Measurements from ENCODE around the gene KIAA1549.

DNA sequence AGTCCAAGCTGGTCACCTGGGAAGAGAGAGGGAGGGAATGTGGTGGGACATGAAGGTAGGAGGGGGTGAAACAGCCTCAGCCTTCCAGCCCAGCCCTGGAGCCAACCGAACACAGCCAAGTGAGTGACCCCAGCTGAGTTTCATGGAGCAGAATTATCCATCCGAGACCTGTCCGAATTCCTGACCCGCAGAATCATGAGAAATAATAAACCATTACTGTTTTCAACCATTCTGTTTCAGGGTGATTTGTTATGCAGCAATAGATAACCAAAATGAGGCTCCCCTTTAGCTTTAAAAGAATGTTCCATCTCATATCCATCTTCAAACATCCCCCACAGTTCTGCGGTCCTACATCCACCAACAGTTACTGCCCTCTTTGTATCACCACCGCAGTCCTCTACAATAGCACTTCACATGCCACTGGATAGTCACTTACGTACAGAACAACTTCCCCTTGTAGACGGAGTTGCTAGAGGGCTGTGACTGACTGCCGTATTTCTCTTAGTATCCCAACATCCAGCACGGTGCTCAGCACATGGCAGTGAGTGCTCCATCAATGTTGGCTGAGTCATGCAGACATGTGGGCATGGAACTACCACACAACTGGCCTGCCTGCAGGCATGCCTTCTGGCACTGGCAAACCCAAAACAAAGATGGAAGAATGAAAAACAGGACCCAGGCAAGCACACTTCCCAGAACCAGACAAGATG, 18.5 kb downstream of the KIAA1549 start:
- TF ChIP-seq HCFC1 (IDR thresholded peaks at IDR 0.05; ENCODE audit: low read length) (no peak), EZH2 (IDR thresholded peaks at IDR 0.05; ENCODE audit: borderline replicate concordance, control insufficient read depth, low read depth, low read length) (no peak)
- TF ChIP-seq, protein P1, sequence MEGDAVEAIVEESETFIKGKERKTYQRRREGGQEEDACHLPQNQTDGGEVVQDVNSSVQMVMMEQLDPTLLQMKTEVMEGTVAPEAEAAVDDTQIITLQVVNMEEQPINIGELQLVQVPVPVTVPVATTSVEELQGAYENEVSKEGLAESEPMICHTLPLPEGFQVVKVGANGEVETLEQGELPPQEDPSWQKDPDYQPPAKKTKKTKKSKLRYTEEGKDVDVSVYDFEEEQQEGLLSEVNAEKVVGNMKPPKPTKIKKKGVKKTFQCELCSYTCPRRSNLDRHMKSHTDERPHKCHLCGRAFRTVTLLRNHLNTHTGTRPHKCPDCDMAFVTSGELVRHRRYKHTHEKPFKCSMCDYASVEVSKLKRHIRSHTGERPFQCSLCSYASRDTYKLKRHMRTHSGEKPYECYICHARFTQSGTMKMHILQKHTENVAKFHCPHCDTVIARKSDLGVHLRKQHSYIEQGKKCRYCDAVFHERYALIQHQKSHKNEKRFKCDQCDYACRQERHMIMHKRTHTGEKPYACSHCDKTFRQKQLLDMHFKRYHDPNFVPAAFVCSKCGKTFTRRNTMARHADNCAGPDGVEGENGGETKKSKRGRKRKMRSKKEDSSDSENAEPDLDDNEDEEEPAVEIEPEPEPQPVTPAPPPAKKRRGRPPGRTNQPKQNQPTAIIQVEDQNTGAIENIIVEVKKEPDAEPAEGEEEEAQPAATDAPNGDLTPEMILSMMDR (IDR thresholded peaks at IDR 0.05 in 2 of 3, conservative IDR thresholded peaks at IDR 0.05 in 1 of 3; ENCODE audit: control insufficient read depth in 2 of 3, extremely low read depth in 1 of 3, insufficient read depth in 1 of 3, low read depth in 3 of 3, low read length in 3 of 3), result no peak
